ENCODE data around the gene MRPL28.
"Not testable (repeated sequence)": the region's sequence is repeated elsewhere in the genome, so short reads cannot be mapped to it uniquely, and the experiment has no call there.

The MRPL28 gene

DNA sequence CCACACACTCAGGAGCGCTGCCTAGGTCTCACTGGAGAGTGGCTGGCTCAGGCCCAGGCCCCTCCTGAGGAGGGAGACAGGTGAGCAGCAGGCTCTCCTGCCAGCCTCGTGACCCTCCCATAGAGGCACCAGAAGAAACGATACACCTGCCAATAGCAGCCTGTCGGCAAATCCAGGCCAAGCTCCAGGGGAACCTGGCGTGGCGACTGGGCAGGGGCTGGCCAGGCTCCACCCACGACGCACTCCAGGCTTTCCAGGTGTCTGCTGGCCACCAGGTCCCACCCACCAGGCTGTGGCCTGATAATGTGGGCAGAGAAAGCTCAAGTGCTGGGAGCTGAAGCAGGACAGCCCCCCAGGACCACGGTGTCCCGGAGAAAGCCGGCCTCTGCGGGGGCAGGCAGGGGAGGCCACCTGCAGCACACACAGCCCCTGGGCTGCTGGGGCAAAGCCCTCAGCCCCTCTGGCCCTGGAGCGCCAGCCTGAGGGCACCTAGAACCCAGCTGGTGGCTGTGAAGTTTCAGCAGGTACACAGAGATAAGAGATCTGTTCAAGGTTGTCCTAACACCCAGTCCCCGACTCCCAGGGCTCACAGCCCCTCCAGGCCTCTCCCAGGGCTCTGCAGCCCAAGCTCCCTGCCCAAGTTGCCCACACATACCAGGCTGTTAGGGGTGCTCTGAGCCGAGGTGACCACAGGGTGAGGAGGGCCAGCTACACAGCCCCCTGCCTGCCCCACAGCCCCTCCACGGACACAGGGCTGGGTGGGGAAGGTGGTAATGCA is 9.0 kb upstream of the MRPL28 start:
- Histone ChIP-seq H3K4me3 (ENCODE audit: insufficient read length, low read depth) (no peak overlapping the region), H3K9me3 (ENCODE audit: insufficient read depth, low read length) (no peaks in the 10 kb centered on the region), H3K27me3 (ENCODE audit: insufficient read depth, insufficient read length) (no peaks in the 10 kb centered on the region), H3K4me1 (ENCODE audit: insufficient read depth, insufficient read length) (peaks cover 25% of the 10 kb centered on the region), H3K36me3 (ENCODE audit: insufficient read depth, insufficient read length, low read length) (peaks cover 34% of the 10 kb centered on the region), H3K9ac (ENCODE audit: insufficient read length, low read depth) (peak overlapping the region; percentile 95)
- no peak for DNase-seq (ENCODE audit: low read depth, low spot score)
- no peak for TF ChIP-seq YY1 (IDR thresholded peaks at IDR 0.05; ENCODE audit: insufficient read depth, insufficient read length)
- no peak for TF ChIP-seq ZNF274 (IDR thresholded peaks at IDR 0.05; ENCODE audit: low read depth, low read length)
- no peak for TF ChIP-seq SUZ12 (IDR thresholded peaks at IDR 0.05; ENCODE audit: extremely low read depth, insufficient read depth, insufficient read length)

DNA sequence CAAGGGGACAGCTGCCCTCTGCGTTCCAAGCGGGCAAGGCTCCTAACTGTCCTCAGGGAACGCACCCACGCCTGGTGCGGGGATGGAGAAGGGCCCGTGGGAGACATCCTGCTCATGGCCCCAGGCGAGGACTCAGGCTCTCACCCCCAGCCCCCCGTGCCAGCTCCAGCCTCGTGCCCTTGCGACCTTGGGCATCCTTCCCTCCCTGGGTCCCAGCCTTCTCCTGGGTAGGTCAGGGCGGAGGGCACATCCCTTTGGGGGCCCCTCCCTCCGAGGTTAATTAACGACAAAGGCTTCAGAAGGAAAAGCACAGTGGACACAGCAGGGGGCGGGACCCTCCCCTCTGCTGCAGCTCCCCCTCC is 8.5 kb upstream of the MRPL28 start:
- no peaks in the 10 kb centered on the region for H3K9me3 ChIP-seq (ENCODE audit: insufficient read depth, low read length)
- no peak for TF ChIP-seq YY1 (IDR thresholded peaks at IDR 0.05; ENCODE audit: insufficient read depth, insufficient read length)
- TF ChIP-seq SUZ12 (IDR thresholded peaks at IDR 0.05; ENCODE audit: extremely low read depth, insufficient read depth, insufficient read length), result no peak
- TF ChIP-seq ZNF274 (IDR thresholded peaks at IDR 0.05; ENCODE audit: low read depth, low read length), result no peak
- peaks cover 20% of the 10 kb centered on the region for H3K4me1 ChIP-seq (ENCODE audit: insufficient read depth, insufficient read length)
- H3K36me3 ChIP-seq (ENCODE audit: insufficient read depth, insufficient read length, low read length), result peaks cover 39% of the 10 kb centered on the region
- DNase-seq (ENCODE audit: low read depth, low spot score), result no peak
- H3K27me3 ChIP-seq (ENCODE audit: insufficient read depth, insufficient read length), result no peaks in the 10 kb centered on the region
- no peak overlapping the region for H3K4me3 ChIP-seq (ENCODE audit: insufficient read length, low read depth)
- H3K9ac ChIP-seq (ENCODE audit: insufficient read length, low read depth), result no peak overlapping the region

DNA sequence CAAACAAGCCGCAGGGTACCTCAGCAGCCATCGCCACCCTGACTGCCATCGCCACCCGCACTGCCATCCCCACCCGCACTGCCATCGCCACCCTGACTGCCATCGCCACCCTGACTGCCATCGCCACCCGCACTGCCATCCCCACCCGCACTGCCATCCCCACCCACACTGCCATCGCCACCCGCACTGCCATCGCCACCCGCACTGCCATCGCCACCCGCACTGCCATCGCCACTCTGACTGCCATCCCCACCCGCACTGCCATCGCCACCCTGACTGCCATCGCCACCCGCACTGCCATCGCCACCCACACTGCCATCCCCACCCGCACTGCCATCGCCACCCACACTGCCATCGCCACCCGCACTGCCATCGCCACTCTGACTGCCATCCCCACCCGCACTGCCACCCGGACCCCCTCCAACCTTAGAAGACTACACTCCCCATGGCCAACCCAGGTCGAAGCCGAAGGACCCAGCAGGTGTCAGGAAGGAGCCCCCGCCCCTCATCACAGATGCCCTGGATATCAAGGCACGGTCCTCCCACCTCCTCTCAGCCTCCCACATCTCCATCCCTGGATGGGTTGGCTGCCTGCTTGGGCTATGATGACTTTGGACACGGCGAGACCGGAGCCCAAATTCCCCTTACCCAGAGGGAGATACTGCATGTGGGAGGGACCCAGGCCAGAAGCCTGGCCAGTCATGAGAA is 7.9 kb upstream of the MRPL28 start:
- not testable (repeated sequence) for H3K9me3 ChIP-seq (ENCODE audit: insufficient read depth, low read length); DNase-seq (ENCODE audit: low read depth, low spot score); H3K27me3 ChIP-seq (ENCODE audit: insufficient read depth, insufficient read length); H3K4me3 ChIP-seq (ENCODE audit: insufficient read length, low read depth); H3K9ac ChIP-seq (ENCODE audit: insufficient read length, low read depth)
- Histone ChIP-seq H3K36me3 (ENCODE audit: insufficient read depth, insufficient read length, low read length) (peaks cover 45% of the 10 kb centered on the region), H3K4me1 (ENCODE audit: insufficient read depth, insufficient read length) (peaks cover 19% of the 10 kb centered on the region)

DNA sequence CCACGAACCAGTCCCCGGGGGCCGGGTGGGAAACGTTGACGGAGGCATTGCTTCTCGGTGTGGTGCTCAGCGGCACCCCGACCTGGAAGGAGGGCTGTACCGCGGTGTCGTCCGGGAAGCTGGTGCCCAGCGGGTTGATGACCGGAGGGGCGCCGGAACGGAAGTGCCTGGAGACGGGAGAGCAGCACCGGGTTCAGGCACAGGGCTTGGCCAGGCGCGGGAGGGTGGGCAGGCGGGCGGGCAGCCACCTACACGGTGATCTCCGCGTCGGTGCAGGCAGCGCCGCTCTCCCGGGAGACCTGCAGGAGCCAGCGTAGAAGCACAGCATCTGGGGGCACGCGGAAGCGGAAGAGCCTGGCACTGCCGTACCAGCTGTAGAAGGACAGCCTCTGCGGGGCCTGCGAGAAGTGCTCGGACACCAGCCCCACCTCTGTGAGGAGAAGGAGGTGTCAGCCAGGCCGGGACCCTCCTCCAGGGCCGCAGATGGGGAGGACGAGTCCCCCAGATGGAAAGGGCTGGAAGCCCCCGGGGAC is 7.1 kb upstream of the MRPL28 start:
- H3K4me1 ChIP-seq (ENCODE audit: insufficient read depth, insufficient read length), result peaks cover 17% of the 10 kb centered on the region
- TF ChIP-seq SUZ12 (IDR thresholded peaks at IDR 0.05; ENCODE audit: extremely low read depth, insufficient read depth, insufficient read length), result no peak
- TF ChIP-seq YY1 (IDR thresholded peaks at IDR 0.05; ENCODE audit: insufficient read depth, insufficient read length), result no peak
- no peak for TF ChIP-seq ZNF274 (IDR thresholded peaks at IDR 0.05; ENCODE audit: low read depth, low read length)
- no peaks in the 10 kb centered on the region for H3K9me3 ChIP-seq (ENCODE audit: insufficient read depth, low read length)
- H3K27me3 ChIP-seq (ENCODE audit: insufficient read depth, insufficient read length), result no peaks in the 10 kb centered on the region
- H3K9ac ChIP-seq (ENCODE audit: insufficient read length, low read depth), result no peak overlapping the region
- peaks cover 53% of the 10 kb centered on the region for H3K36me3 ChIP-seq (ENCODE audit: insufficient read depth, insufficient read length, low read length)
- no peak overlapping the region for H3K4me3 ChIP-seq (ENCODE audit: insufficient read length, low read depth)
- DNase-seq (ENCODE audit: low read depth, low spot score), result no peak

DNA sequence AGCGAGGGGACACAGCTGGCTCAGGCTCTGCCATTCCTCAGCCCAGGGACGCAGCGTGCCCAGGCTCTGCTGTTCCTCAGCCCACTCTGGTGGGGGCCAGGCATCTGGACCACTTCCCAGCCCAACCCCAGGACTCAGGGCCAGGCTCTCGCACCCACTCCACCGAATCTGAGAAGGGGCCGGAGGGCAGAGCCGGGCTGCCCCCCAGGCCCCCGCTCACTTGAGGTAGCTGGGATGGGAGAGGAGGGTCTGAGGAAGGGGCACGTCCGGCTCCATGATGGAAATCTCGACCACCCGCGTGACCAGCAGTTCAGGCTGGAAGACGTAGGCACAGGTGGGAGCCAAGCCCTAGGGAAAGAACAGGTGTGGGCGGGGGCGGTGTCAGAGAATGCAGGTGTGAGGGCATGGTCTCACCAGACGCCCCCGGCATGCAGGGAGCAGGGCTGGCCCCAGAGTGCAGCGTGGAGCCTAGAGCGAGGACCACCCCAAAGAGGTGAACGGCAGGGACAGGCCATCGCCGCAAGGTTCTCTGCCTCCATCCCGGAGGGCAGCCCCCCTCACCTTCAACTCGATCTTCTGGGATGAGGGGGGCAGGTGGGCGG is 6.6 kb upstream of the MRPL28 start:
- Histone ChIP-seq H3K4me1 (ENCODE audit: insufficient read depth, insufficient read length) (peaks cover 15% of the 10 kb centered on the region), H3K9ac (ENCODE audit: insufficient read length, low read depth) (no peak overlapping the region), H3K27me3 (ENCODE audit: insufficient read depth, insufficient read length) (no peaks in the 10 kb centered on the region), H3K36me3 (ENCODE audit: insufficient read depth, insufficient read length, low read length) (peaks cover 58% of the 10 kb centered on the region), H3K9me3 (ENCODE audit: insufficient read depth, low read length) (no peaks in the 10 kb centered on the region), H3K4me3 (ENCODE audit: insufficient read length, low read depth) (no peak overlapping the region)
- no peak for DNase-seq (ENCODE audit: low read depth, low spot score)
- TF ChIP-seq ZNF274 (IDR thresholded peaks at IDR 0.05; ENCODE audit: low read depth, low read length), result no peak
- TF ChIP-seq YY1 (IDR thresholded peaks at IDR 0.05; ENCODE audit: insufficient read depth, insufficient read length), result no peak
- no peak for TF ChIP-seq SUZ12 (IDR thresholded peaks at IDR 0.05; ENCODE audit: extremely low read depth, insufficient read depth, insufficient read length)

DNA sequence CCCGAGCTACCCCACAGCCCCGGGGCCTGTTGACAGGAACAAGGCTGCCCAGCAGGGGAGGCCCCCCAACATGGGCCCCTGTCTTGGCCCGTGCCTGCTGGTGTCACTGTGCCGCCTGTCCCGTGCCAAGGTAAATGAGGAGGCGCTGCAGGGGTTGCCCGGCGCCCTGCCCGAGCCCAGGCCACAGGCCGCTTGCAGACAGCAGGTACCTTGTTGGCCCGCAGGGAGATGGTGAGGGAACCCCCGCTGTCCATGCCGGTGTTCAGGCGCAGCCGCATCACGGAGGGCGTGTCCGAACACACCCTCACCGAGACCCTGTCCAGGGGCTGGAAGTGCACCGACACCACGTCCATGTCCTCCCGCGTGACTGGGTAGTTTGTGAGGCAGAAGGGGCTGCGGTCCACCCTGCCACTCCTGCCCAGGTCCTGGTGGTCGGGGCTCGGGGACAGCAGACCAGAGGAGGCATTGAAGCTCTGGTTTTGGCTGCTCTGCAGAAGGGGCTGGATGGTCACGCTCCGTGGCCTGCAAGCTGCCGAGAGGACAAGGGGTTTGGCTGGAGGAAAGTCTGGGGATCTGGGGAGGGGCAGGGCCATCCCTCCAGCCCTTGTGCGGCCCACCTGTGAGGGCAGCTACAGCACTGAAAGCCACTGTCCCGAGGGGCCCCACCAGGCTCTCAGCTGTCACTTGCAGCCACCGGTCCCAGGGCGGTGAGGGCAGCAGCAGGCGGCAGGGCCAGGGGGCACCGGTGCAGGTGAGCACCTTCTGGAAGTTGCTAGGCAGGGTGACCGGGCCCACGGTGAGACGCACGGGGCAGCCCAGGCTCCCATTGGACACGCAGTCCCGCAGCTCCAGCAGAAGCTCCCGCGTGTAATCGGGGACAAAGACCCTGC is 5.8 kb upstream of the MRPL28 start:
- H3K36me3 ChIP-seq (ENCODE audit: insufficient read depth, insufficient read length, low read length), result peaks cover 66% of the 10 kb centered on the region
- H3K9me3 ChIP-seq (ENCODE audit: insufficient read depth, low read length), result no peaks in the 10 kb centered on the region
- H3K4me1 ChIP-seq (ENCODE audit: insufficient read depth, insufficient read length), result peaks cover 19% of the 10 kb centered on the region
- no peak overlapping the region for H3K4me3 ChIP-seq (ENCODE audit: insufficient read length, low read depth)
- no peak for DNase-seq (ENCODE audit: low read depth, low spot score)
- no peaks in the 10 kb centered on the region for H3K27me3 ChIP-seq (ENCODE audit: insufficient read depth, insufficient read length)
- TF ChIP-seq SUZ12 (IDR thresholded peaks at IDR 0.05; ENCODE audit: extremely low read depth, insufficient read depth, insufficient read length) (no peak), ZNF274 (IDR thresholded peaks at IDR 0.05; ENCODE audit: low read depth, low read length) (no peak), YY1 (IDR thresholded peaks at IDR 0.05; ENCODE audit: insufficient read depth, insufficient read length) (no peak)
- H3K9ac ChIP-seq (ENCODE audit: insufficient read length, low read depth), result no peak overlapping the region
